TTC549 (cell line): Measurements from ENCODE around the gene NCAPG2.

ENCODE experiments used
- FAIRE-seq: peaks from 2 replicates; lab custom pipeline; 2012; peaks lifted over from hg19 to GRCh38; lab: Jason Lieb, UNC

Gene NCAPG2

DNA sequence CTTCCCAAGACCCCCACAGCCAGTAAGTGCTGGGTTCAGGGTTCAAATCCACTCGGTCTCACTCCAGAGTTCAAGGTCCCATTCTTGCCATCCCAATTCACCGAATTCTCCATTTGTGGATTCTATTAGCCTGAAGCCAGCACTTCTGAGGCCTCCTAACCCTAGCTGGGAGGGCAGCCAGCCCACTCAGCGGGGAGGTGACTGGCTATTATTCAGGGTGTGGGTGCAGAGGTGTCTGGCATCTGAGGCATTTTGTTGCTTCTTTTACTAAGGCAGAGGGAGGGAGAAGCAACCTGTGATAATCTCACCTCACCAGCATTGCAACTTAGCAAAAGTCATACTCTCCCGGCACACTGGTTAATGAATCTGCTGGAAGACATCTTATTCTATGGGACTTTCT is 108.3 kb downstream of the NCAPG2 start:
- no peak for FAIRE-seq

DNA sequence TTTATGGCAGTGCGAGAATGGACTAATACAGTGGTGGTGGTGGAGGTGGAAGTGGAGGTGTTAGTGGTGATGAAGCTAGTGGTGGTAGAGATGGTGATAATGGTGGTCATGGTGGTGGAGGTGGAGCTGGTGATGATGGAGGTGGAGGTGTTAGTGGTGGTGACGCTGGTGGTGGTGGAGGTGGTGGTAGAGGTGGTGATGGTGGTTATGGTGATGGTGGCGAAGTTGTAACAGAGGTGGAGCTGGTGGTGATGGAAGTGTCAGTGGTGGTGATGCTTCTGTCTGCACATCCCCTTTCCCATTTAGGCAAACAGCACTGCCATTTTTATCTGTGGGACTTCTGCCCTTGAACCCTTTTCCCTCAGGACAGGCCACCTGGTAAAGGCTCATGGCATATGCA is 109.5 kb downstream of the NCAPG2 start:
- FAIRE-seq: no peak

DNA sequence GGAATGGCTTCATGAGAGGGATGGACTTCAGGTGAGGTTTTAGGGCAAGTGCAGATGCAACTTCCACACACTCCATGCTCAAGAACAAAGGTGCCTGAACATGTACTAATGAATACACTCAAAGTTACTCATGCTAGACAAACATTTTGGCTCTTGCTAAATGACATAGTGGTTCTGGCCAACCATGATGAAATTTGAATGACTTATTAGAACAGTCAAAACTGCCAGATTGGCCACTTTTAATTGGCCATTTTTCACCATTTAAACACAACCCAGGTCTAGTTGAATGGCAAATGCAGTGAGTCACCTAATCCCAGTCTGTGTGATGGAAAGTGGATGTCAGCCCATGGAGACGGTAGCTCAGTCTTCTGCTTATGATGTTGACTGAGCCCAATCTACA is 112.1 kb downstream of the NCAPG2 start:
- no peak for FAIRE-seq

DNA sequence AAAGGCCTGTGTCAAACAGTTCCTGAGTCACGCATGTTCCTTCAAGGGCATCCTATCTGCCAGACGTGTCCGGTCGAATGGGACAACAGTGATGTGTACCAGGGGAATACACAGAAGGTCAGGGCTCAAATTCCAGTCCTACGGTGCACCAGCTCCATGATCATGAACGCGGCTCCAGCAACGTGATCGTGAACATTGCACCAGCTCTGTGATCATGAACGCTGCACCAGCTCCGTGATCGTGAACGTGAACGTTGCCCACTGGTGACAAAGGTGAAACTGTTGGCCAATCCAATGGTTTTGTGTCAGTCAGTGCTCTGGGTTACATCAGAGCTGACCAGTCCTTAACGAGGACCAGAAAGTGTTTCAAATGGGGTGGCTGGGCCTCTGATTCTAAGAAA is 112.7 kb downstream of the NCAPG2 start:
- FAIRE-seq: no peak

DNA sequence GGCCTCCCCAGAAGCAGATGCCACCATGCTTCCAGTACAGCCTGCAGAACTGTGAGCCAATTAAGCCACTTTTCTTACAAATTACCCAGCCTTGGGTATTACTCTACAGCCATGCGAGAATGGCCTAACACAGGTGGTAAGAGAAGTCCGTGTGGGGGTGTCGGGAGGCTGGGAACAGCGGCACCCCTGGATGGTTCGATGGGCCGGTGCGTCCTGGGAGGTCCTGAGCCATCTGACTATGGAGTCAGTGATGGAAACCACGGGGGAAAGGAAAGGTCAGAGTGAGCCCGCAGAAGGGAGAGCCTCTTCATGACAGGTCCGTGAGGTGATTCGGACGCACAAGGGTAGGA is 114.4 kb downstream of the NCAPG2 start:
- FAIRE-seq: no peak

DNA sequence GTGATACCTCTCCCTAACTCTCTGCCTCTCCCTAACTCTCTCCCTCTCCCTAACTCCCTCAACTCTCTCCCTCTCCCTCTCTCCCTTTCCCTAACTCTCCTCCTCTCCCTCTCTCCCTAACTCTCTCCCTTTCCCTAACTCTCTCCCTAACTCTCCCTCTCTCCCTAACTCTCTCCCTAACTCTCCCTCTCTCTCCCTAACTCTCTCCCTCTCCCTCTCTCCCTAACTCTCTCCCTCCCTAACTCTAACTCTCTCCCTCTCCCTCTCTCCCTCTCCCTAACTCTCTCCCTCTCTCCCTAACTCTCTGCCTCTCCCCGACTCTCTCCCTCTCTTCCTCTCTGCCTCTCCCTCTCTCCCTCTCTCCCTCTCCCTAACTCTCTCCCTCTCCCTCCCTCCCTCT is 115.0 kb downstream of the NCAPG2 start:
- no peak for FAIRE-seq

DNA sequence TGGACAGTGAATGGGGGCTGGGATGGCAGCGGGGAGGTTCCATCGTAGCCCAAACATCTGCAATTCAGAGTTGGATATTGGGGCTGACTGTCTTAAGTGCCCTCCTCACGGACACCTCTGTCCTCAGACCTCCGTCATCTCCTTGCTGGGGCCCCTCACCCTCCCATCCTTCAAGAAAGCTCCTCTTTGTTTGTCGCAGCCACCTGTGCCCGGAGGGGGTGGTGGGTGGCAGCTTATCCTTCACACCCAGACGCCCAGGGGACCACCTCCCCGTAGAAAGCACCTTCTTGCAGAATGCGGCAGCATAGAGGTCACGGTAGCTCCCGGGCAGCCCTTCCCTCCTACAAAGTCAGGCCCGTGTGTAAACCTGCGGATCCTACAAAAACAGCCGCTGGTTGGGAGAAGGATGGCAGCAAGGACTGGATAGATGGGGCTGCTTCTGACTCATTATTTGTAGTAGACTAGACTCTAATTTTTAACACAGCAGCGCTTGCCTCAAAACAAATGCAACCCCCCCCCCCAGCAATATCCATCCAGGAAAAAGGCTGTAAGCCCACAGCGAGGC is 115.6 kb downstream of the NCAPG2 start:
- FAIRE-seq: no peak

DNA sequence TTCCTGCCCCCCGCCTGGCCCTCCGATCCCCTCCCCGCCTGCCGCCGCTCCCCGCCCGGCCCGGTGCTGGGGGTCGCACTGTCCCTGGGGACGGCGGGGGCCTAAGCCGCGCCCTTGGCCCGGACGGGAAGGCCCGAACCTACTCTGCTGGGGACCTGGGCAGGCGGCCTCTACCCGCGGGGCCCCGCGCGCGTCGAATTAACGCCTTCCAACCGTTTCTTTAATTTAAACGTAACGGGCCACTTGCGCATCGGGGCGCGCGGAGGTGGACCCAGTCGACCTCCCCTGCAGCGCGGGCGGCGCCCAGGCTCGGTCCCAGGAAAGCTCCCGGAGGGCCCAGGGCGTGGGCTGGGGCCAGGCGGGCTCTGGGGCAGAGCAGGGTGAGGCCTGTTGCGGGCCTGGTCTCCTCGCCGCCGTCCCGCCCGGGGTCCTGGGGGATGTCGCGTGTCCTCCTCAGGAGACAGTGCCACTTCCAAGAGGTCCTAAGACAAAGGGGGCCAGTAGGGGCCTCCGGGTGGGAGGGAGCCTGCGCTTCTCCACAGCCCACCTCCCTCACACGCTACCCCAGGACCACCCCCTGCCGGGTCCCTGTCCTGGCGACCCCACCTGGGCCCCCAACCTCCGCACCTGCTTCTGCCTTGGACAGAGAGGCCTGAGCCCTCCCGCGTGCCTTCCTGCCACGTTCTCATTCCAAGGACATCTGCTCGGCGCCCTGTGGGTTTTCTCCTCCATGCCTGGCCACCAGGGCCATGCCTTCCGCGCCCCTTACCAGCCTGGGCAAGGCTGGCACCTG is 116.3 kb downstream of the NCAPG2 start:
- FAIRE-seq: no peak

DNA sequence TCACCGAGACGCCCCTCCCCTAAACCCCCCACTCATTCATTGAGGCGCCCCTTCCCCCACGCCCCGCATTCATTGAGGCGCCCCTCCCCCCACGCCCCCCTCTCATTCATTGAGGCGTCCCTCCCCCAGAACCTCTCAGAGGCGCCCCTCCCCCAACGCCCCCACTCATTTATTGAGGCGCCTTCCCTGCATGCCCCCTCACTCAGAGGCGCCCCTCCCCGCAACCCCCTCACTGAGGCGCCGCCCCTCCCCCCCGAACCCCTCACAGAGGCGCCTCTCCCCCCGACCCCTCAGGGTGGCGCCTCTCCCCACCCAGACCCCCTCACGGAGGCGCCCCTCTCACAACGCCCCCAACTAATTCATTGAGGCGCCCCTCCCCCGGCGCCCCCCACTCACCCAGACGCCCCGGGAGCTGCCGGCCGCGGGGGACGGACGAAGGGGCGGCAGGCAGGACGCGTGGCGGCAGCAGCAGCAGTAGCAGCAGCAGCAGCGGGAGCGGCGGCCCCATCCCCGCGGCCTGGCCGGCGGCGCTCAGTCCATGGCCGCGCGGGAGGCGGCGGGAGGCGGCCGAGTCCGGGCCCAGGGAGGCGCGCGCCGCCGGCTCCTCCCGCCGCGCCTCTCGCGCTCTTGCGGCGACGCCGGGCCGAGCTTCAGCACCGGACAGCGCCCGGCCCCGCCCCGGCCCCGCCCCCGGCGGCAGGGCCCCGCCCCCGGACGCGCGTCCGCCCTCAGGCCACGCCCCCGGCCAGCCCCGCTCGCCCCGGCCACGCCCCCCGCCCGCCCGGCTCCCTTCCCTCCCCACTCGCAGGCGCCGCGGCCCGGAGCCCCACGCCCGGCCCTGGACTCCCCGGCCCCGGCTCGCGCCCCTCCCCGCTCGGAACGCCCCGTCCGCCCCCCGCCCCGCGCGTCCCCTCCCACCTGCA is 117.2 kb downstream of the NCAPG2 start, which contains the start of gene PTPRN2:
TSS of gene PTPRN2 (minus strand) at position 662 of the 923 bp plus-strand sequence.
- FAIRE-seq: no peak

DNA sequence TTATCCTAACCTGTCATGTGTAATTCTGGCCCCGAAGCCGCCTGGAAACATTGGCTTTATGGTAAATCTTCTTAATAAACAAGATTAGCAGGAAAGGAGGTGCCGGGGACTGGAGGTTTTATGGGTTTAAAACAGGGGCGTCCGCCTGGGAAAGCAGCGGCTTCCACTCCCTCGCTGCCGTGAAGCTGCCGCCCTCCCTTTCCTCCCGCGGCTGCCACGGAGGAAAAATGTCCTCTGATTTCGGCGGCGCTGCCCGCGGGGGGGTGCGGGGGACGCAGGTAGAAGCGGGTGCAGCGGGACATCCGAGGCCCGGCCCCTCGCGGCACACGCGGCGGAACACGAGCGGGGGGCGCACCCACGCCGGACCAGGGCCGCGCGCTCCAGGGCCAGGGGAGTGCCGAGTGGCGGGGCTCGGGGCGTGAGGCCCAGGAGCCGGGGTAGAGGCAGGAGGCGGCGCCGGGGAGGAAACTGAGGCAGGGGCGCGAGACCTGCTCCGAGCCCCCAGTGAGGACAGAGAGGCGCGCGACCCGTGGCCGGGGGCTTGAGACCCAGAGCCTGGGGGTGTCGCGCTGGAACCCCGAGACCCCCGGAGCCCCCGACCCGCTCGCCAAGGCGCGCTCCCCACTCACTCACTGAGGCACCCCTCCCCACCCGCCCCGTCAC is 118.0 kb downstream of the NCAPG2 start:
- FAIRE-seq: no peak

DNA sequence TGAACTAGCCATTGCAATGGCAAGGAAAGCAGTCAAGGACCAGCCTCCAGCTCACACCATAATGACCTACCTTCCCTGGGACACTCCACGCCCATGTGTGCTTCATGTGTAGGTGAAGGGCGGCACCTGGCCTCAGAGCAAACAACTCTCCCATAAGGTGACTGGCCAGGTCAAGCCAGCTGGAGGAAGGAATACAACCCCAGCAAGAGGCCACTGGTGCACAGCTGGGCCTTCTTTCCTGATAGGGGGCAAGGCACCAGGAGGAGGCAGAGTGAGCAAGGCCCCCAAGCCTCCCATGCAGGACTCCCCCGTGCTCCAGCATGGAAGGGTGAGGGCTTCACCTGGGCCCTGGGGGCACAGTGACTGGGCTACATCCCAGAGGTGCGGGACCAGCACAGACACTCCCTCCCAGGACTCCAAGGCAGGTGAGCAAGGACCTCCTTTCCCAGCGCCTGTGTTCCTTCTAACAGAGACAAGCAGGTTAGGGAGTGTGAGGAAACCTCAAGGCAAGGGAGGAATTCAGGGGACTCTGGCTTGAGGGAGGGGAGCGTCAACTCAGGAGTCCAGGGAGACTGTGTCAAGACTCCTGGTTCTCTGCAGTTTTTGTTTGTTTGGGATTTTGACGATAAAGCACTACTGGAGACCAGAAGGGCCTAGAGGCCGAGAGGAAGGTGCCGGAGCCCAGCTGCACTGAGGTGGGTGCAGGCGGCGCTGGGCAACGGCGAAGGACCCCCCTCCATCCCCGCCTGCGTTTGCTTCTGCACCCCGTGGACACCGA is 118.7 kb downstream of the NCAPG2 start:
- FAIRE-seq: no peak

DNA sequence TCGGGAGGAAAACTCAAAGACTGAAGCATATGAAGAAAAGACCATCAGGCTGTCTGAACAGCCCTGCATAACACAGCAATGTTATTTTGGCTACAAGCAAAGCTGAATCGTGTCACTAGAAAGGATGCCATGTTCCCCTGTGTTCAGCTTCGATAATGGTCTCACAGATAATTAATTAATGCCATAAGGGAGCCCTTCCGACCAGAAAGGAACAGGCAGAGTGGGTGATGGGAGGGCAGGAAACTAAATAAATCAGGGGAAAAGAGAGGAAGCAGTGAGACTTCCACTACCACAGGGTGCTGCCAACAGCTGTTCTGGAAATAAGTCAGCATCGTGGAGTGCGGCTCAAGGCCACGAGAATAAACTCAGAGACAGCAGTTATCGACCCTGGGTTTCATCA is 120.2 kb downstream of the NCAPG2 start:
- no peak for FAIRE-seq

DNA sequence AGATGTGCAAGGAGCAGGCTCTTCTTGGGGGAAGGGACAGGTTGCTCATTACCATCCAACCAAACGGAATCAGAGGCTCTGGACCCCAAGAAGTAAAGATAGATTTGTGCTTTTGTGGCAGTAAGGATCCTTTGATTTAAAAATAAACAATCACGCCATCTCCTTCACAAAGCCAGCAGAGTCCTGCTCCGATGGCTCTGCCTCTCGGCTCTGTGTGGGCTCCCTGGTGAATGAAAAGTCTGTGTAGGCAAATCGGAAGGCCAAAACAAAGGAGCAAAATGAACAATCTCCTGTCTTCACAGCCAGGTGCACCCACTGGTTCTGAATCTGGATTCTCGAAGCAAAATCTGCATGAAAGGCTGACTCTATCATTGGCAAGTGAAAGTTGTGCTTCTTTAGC is 120.8 kb downstream of the NCAPG2 start:
- no peak for FAIRE-seq

DNA sequence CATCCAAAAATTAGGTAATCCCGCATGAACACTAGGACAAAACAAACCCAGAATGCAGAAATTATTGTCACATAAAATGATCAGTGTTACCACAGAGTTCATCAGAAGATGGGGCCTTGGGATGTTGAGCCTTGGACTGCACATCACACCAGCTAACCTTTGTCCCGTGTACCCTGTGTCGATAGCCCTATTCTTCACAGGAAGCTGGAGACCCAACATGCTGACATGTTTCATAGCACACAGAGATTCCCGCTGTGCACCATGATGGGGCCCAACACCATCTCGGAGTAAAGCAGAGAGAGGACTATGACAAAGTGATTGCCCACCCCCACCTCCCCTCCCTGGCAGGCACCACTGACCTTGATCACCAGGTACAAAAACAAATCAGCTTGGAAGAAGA is 121.5 kb downstream of the NCAPG2 start:
- no peak for FAIRE-seq

DNA sequence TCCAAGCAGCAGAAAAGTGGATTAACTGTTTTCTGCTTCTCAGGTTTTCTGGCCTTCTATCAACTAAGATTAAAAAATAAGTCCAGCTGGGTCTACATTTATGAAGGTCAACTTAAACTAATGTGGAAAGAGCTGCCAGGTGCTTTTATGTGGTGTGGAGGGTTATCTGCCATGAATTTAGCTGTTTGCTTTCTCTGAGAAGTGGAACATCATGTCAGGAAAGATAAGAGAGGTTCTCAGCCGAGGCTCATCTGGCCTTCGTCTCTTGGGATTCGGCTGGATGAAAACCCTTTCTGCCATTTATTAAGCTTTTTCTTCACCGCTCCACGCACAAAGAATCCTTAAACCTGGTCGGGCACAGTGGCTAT is 122.5 kb downstream of the NCAPG2 start:
- FAIRE-seq: no peak

DNA sequence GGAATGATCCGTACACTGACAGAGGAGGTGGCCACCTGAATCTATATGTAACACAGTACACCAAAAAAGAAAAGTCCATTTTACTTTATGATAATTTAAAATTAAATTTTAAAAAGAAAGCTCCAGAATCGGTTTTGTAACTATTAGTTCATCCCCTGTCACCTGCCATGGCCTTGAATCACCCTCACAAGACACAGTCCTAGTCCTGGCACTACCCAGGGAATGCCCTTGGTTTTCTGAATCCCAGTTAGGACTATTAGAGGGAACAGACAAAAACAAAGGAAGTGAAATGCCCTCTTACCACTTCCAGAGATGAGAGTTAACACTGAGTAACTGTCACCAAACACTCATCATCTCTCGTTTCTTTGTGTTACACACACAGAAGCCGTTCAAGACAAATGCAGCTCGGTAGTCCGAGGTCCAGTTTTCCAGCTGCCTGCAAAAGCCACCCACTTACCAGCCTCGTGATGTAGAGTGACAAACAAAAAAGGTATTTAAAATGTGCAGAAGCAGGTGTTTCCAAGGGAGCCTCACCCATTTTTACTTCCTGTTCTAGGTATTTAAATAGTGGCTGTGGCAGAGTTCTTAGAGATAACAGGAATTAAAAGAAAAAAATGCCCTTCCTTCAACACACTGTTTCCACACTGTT is 123.0 kb downstream of the NCAPG2 start:
- FAIRE-seq: no peak
